GM12875 (cell line): ENCODE measurements around the gene SYTL5.

ENCODE experiments used
- H3K4me3 ChIP-seq: one replicate; pipeline ENCODE4 v1.5.1; 2011; ENCODE audit warnings: low read depth, low read length, control low read depth
- CTCF ChIP-seq: IDR thresholded peaks from 2 replicates; pipeline ENCODE4 v1.5.1; 2011; ENCODE audit warnings: low read depth, mild to moderate bottlenecking, control low read depth, inconsistent platforms, low read length, moderate library complexity, borderline replicate concordance; ENCODE audit not compliant: insufficient read depth

SYTL5 gene

DNA sequence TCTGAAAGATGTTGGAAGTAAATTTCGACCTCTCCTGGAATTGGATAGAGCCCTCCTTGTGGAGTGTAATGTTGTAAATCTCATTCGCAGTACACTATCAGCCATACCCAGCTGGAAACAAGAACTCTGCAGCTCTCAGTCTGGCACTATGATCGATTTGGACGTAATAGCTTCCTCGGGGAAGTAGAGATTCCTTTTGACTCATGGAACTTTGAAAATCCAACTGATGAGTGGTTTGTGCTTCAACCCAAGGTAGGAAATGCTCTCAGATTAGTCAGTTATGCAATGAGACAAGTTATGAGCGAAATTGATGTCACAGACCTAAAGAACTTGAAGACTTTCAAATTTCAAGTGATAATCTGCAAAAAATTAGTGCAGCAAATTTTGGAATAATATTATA, 103.9 kb downstream of the SYTL5 start:
- no peak for TF ChIP-seq CTCF
- no peak overlapping the region for H3K4me3 ChIP-seq

DNA sequence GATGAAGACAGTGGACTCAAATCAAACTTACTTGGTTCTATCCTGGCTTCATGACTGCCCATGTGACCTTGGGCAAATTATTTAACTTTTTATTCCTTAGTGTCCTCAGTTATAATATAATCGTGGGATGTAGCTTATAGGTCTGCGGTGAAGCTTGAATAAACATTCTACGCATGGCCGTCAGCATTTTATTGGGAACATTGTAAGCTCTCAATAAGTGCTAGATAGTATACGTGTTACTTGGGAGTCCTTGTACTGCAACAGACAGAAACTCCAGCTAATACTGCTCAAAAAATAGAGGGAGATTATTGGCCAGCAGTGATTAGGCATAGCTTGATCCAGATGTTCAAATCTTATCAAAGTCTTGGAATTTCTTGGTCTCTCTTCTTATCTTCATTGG, 104.8 kb downstream of the SYTL5 start:
- H3K4me3 ChIP-seq, result no peak overlapping the region
- no peak for TF ChIP-seq CTCF

- no peak for TF ChIP-seq CTCF
- H3K4me3 ChIP-seq, result no peak overlapping the region
These were observed 106.2 kb downstream of the SYTL5 start for GRCh38 chrX:38112566-38112965.

GRCh38 chrX:38116706-38117105, 110.4 kb downstream of the SYTL5 start:
- TF ChIP-seq CTCF, result no peak
- no peak overlapping the region for H3K4me3 ChIP-seq

DNA sequence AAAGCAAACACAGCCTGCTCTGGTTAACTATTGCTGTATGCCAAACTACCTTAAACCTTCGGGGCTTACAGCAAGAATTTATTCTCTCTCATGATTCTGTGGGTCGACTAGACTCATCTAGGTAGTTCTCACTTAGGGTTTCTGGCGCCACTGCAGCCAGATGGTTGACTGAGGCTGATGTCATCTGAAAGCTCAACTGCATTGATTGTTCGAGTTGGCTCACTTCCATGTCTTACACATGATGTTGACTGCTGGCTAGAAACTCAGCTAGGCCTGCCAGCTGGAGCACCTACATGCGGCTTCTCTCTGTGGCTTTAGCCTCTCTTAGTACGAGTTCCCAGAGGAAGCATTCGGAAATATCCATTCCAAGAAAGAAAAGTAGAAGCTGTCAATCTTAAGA, 111.1 kb downstream of the SYTL5 start:
- TF ChIP-seq CTCF, result no peak

DNA sequence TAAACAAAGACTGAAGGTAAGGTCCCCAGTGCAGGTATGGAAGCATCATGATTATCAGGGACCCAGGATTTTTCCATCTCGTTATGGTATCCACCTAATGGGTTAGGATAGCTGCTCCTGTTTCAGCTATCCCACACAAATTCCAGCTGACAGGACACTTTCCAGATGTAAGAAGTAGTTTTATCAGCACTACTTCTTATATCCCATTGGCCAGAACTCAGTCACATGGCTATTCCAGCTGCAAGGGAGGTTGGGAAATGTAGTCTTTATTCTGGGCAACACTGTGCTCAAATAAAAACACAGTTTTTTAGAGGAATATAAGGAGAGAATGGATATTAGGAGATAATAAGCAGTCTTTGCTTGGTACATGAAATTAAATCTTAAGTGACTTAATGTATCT, 117.6 kb downstream of the SYTL5 start:
- TF ChIP-seq CTCF, result no peak

More for the DNA sequence above, 111.1 kb downstream of the SYTL5 start:
- no peak overlapping the region for H3K4me3 ChIP-seq

GRCh38 chrX:38126179-38126578, 119.8 kb downstream of the SYTL5 start:
- no peak overlapping the region for H3K4me3 ChIP-seq
- no peak for TF ChIP-seq CTCF

More for the DNA sequence above, 117.6 kb downstream of the SYTL5 start:
- H3K4me3 ChIP-seq, result no peak overlapping the region
